GM10847 (cell line): ENCODE results near the gene MYL7.

ENCODE experiments used
- POLR2A ChIP-seq: IDR thresholded peaks from 2 replicates; pipeline ENCODE4 v1.6.1; 2011; ENCODE audit not compliant: insufficient read length; ENCODE audit errors: extremely low read depth

The MYL7 gene, protein sequence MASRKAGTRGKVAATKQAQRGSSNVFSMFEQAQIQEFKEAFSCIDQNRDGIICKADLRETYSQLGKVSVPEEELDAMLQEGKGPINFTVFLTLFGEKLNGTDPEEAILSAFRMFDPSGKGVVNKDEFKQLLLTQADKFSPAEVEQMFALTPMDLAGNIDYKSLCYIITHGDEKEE

DNA sequence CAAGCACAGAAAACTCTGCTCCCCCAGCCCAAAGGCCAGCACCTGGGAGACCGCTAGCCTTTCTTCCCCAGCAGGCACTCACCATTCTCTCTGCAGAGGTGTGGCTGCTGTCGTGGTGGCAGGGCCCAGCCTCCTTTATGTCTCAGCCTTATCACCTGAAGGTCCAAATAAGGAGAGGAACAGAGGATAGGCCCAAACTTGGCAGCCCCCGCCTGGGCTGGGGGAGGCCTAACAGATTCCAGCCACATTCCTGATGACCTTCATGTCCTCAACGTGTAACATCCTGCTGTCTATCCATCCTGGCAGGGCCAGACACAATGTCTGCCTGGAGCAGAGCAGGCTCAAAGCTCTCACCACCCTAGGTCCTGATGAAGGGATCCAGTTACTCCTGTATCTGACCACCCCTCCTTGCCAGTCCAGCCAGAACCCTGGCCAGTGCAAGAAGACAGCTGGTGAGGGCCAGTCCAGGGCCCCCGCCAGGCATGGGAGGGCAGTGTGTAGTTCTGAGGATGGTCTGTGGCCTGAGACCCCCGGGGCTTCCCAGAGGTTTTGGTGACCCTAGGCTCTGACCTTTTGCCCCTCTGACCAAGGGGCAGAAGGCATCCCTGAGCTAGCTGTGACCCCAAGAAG is at the start of gene MYL7:
Gene MYL7 (minus strand): TSS at position 112 of the 630 bp plus-strand sequence. CDS start 27 bp downstream, at position 85.
- TF ChIP-seq POLR2A = no peak

DNA sequence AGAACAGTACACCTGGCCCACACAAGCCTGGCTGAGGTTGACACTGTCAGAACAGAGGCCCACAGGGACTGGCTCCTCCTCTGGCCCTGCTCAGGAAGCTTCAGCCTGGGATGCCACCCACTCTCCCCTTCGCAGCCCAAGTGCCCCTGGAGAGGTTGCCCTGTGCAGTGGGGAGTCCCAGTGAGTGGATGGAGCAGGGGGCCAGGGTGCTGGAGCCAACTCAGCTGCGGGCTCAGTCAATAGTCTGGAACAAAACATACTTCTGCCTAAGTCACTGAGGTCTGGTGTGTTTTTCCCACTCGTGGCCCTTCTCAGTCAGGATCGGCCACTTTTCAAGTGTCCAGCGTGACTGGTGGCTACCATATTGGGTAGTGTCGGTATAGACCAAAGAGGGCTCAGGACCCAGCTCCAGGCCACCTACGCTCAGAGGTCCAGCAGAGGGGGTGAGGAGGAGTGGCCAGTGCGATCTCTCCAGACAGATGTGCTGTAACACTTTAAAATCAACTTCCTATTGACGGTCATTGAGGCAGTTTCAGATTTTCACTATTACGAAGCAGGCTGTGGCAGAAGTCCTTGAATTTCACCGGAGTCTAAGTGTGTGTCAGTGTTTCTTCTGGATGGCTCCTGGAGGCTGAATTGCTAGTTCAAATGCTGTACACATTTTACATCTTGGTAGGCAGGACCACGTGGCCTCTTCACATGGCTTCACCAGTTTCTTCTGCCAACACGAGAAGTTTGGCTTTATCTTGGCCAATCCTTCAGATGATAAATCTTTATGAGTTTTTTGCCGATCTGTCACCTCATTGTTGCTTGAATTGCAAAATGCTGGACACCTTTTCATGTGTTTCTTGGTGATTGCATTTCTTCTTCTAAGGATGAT is 49.1 kb upstream of the MYL7 start:
- no peak for TF ChIP-seq POLR2A

- TF ChIP-seq POLR2A = no peak
Measured at GRCh38 chr7:44189286-44189992, 48.3 kb upstream of the MYL7 start, which contains the start of gene GCK. TSS of gene GCK (minus strand) at chr7:44189439. CDS start at chr7:44188953, 486 bp downstream.

GRCh38 chr7:44188480-44189225 is 47.5 kb upstream of the MYL7 start:
- TF ChIP-seq POLR2A = no peak

- TF ChIP-seq POLR2A = no peak
Measured at GRCh38 chr7:44187636-44188416, 46.7 kb upstream of the MYL7 start.

- no peak for TF ChIP-seq POLR2A
Measured at GRCh38 chr7:44186736-44187135, 45.6 kb upstream of the MYL7 start.

GRCh38 chr7:44185729-44186128 is 44.6 kb upstream of the MYL7 start:
- TF ChIP-seq POLR2A = no peak

GRCh38 chr7:44184873-44185446 is 43.8 kb upstream of the MYL7 start:
- TF ChIP-seq POLR2A = no peak

DNA sequence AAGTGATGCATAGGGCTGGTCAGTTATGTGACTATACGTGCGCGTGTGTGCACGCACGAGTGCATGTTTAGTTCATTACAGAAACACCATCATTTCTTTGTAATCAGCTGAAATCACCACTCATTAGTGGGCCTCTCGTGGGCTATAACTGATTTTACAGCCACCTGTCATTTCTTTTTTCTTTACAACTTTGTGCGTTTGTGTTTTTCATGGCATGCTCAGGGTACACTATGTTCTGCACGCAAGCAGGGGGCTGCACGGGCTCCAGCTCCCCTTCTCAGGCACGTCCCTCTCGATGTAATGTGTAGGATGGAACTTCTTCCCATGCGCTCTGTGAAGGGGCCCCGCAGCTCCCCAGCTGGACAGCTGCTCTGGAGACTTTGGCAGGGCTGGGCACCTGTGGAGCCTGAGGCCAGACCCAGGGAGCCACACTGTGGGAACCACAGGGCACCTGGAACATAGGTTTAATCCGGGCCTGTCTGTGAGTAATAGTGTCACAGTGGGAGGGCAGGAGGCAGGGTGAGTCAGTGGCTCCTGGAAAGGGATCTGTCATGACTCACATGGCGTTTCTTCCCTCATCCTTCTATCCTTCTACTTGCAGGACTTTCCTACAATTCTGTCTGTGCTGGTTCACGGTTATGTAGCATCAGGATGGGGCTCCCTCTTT is 43.2 kb upstream of the MYL7 start:
- no peak for TF ChIP-seq POLR2A

DNA sequence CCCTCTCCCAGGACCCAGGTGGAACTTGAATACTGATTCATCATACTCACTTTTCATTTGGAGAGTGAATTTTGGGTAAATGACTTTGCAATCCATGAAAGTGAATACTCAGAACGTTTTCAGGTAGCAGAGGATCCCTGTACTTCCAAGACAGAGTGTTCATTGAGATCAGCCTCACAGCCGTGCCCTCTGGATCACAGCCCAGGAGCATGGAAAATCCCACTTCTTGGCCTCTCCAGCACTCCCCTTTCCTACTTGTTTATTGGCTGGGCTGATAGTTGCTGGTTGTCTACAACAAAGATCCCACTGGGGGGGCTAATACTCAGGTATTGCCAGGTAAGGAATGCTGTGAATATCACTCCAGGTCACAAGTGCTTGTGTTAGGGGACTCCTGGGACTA is 42.3 kb upstream of the MYL7 start:
- TF ChIP-seq POLR2A = no peak

DNA sequence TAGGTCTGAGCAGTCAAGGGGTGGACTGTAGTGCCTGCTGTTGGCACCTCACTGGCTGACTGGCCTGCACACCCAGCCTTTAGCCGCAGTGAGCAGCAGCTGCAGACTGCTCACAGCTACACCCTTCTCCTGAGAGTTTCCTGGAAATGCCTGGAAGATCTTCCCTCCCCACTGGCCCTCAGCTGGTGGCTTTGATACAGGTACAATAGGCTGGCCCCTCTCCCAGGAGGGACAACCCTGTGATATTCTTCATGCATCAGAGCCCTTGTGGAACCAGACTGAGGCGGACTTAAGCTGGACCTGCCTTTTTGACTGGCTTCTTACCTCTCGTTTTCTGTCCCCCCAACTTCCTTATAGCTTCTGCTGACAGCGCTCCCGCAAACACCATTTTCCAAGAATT is 41.7 kb upstream of the MYL7 start:
- no peak for TF ChIP-seq POLR2A

DNA sequence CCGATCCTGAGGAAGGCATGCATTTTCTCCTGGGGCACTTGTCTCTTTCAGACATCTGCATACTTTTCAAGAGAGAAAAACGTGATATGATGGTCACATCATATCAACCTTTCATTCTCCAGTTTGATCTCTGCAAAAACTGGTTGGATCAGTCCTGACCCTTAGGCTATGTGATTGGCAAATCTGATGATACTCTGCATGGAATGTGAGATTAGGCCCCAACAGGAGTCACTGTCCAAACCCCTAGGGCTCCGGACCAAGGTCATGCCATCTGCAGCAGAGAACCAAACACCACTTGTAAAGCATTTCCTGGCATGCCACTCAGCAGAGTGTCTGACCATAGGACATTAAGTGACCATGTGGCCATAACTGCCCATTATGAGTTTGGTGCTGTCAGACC is 39.5 kb upstream of the MYL7 start:
- no peak for TF ChIP-seq POLR2A

- no peak for TF ChIP-seq POLR2A
Measured at GRCh38 chr7:44177570-44178131, 36.5 kb upstream of the MYL7 start.
